Measurements from ENCODE around the gene COL9A2. TPM values are rescaled to one million over a fixed set of nuclear protein-coding genes. Genes with fewer than 3 reads are reported as not detected.

COL9A2 gene
- total RNA-seq, 1 donor from 2014 or later = 2.1 TPM

DNA sequence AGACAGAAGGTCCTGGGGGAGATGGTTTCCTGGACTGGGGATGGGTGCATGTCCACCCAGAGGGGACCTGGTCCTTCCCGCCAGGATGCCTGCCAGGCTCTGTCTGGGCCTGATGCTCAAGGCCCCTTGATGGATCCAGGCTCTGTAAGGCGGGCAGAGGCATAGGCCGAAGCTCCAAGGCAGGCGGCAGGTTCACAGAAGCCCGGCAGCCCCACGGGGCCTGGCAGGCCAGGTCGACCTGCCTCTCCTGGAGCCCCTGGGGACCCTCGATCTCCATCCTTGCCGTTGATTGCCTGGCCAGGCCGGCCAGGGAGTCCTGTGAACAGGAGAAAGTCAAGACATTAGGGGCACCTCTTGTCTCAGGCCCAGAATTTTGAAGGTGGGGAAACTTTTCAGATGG lies 16.0 kb downstream of the COL9A2 start:
- Mint-ChIP-seq H3K9me3 (ENCODE audit: unreplicated experiment) (no peaks in the 10 kb centered on the region), H3K36me3 (ENCODE audit: unreplicated experiment) (no peaks in the 10 kb centered on the region), H3K27me3 (ENCODE audit: unreplicated experiment) (no peaks in the 10 kb centered on the region), H3K4me3 (ENCODE audit: unreplicated experiment) (no peak overlapping the region), H3K4me1 (ENCODE audit: unreplicated experiment) (no peaks in the 10 kb centered on the region), H3K27ac (ENCODE audit: unreplicated experiment) (no peak overlapping the region)
- peak; percentile 81 for DNase-seq (ENCODE audit: extremely low spot score, unreplicated experiment)
- TF ChIP-seq, protein P1, sequence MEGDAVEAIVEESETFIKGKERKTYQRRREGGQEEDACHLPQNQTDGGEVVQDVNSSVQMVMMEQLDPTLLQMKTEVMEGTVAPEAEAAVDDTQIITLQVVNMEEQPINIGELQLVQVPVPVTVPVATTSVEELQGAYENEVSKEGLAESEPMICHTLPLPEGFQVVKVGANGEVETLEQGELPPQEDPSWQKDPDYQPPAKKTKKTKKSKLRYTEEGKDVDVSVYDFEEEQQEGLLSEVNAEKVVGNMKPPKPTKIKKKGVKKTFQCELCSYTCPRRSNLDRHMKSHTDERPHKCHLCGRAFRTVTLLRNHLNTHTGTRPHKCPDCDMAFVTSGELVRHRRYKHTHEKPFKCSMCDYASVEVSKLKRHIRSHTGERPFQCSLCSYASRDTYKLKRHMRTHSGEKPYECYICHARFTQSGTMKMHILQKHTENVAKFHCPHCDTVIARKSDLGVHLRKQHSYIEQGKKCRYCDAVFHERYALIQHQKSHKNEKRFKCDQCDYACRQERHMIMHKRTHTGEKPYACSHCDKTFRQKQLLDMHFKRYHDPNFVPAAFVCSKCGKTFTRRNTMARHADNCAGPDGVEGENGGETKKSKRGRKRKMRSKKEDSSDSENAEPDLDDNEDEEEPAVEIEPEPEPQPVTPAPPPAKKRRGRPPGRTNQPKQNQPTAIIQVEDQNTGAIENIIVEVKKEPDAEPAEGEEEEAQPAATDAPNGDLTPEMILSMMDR (IDR thresholded peaks at IDR 0.05) = no peak

DNA sequence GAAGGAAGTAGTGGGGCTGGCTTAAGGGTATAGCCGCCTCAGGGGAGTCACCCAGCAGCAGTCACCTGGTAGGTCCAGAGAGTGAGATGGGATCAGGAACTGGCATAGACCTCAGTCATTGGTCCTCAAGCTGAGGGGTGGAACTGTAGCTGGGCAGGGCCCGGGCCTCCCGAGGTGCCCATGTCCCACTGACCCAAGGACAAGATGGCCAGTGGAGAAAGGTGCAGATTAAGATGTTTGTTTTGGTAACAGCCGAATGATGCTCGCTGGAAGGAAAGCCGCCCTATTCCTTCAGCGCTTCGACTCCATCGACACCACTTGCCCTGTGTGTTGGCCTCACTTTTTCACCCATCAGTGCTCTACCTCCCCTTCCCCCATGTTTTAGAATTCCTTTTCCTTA lies 16.4 kb downstream of the COL9A2 start:
- no peaks in the 10 kb centered on the region for H3K9me3 Mint-ChIP-seq (ENCODE audit: unreplicated experiment)
- no peaks in the 10 kb centered on the region for H3K27me3 Mint-ChIP-seq (ENCODE audit: unreplicated experiment)
- H3K4me1 Mint-ChIP-seq (ENCODE audit: unreplicated experiment) = no peaks in the 10 kb centered on the region
- peak; percentile 62 for DNase-seq (ENCODE audit: extremely low spot score, unreplicated experiment)
- H3K4me3 Mint-ChIP-seq (ENCODE audit: unreplicated experiment) = no peak overlapping the region
- H3K36me3 Mint-ChIP-seq (ENCODE audit: unreplicated experiment) = no peaks in the 10 kb centered on the region
- no peak overlapping the region for H3K27ac Mint-ChIP-seq (ENCODE audit: unreplicated experiment)
- TF ChIP-seq, protein P1 (IDR thresholded peaks at IDR 0.05) = no peak

DNA sequence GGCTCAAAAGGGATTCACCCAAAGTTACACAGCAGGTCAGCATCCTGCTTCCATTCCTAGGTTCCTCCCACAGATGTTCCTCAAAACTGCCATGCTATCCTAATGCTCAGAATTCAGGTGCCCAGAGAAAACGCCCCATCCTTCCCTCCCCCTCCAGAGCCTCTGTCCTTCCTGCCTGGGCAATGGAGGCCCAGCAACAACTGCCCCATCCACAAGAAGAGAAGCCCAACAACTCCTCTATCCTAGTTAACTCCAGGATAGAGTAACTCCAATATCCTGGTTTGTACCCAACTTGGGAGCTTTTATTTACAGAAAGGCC lies 16.9 kb downstream of the COL9A2 start:
- Mint-ChIP-seq H3K4me1 (ENCODE audit: unreplicated experiment) (no peaks in the 10 kb centered on the region), H3K9me3 (ENCODE audit: unreplicated experiment) (no peaks in the 10 kb centered on the region)

DNA sequence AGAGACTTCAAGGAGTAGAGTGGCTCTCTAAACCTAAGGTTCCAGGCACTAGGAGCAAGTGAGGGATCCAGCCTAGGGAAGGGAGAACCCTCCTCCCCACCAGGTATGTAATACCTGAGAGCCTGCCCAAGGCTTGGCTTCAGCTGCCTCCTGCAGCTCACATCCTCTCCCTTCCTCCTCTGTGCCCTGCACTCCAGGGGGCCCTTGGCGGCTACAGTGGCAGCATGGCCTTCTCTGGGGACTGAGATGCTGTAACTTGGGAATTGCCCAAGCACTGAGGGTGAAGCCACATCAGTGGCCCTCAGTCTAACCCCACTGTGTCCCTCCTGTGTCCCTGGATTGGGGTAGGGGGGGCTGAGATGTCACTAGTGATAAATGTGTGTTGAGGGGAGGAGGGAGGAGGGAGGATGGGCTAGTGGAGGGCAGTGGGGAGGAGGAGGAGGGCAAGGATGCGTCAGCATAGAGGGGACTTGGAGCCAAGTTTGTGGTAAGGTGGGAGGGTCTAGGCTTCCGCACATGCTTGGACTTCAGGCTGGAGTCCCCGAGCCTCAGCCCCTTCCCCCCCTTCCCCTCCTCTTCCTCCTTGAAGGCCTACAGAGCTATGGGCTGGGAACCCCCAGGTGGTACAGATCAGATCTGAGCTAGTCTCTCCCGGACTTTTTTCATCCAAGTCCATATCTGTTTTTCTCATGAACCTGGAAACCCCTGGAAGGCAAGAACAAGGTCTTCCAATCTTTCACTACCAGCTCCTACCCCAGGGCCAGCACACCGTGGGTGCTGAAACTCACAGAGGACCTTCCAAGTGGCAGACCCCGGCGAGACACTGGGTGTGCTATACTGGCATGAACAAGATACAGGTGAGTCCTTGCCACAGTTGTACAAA lies 17.5 kb downstream of the COL9A2 start:
- Mint-ChIP-seq H3K36me3 (ENCODE audit: unreplicated experiment) (peaks cover 2% of the 10 kb centered on the region), H3K27me3 (ENCODE audit: unreplicated experiment) (no peaks in the 10 kb centered on the region)

More for the DNA sequence above, 16.9 kb downstream of the COL9A2 start:
- no peaks in the 10 kb centered on the region for H3K36me3 Mint-ChIP-seq (ENCODE audit: unreplicated experiment)
- H3K4me3 Mint-ChIP-seq (ENCODE audit: unreplicated experiment) = no peak overlapping the region
- no peaks in the 10 kb centered on the region for H3K27me3 Mint-ChIP-seq (ENCODE audit: unreplicated experiment)
- peak; percentile 23 for DNase-seq (ENCODE audit: extremely low spot score, unreplicated experiment)
- H3K27ac Mint-ChIP-seq (ENCODE audit: unreplicated experiment) = no peak overlapping the region
- TF ChIP-seq, protein P1 (IDR thresholded peaks at IDR 0.05) = no peak

GRCh38 chr1:40291293-40291692 lies 25.8 kb downstream of the COL9A2 start:
- peaks cover 52% of the 10 kb centered on the region for H3K36me3 Mint-ChIP-seq (ENCODE audit: unreplicated experiment)
- H3K9me3 Mint-ChIP-seq (ENCODE audit: unreplicated experiment) = no peaks in the 10 kb centered on the region
- H3K27ac Mint-ChIP-seq (ENCODE audit: unreplicated experiment) = no peak overlapping the region
- no peaks in the 10 kb centered on the region for H3K27me3 Mint-ChIP-seq (ENCODE audit: unreplicated experiment)
- no peaks in the 10 kb centered on the region for H3K4me1 Mint-ChIP-seq (ENCODE audit: unreplicated experiment)
- TF ChIP-seq, protein P1 (IDR thresholded peaks at IDR 0.05) = no peak
- no peak overlapping the region for H3K4me3 Mint-ChIP-seq (ENCODE audit: unreplicated experiment)
- DNase-seq (ENCODE audit: extremely low spot score, unreplicated experiment) = peak; percentile 3

More for the DNA sequence above, 17.5 kb downstream of the COL9A2 start:
- H3K9me3 Mint-ChIP-seq (ENCODE audit: unreplicated experiment) = no peaks in the 10 kb centered on the region
- no peak overlapping the region for H3K4me3 Mint-ChIP-seq (ENCODE audit: unreplicated experiment)
- no peaks in the 10 kb centered on the region for H3K4me1 Mint-ChIP-seq (ENCODE audit: unreplicated experiment)
- TF ChIP-seq, protein P1 (IDR thresholded peaks at IDR 0.05) = no peak
- H3K27ac Mint-ChIP-seq (ENCODE audit: unreplicated experiment) = no peak overlapping the region
- DNase-seq (ENCODE audit: extremely low spot score, unreplicated experiment) = peak; percentile 73

All from osteocyte (in vitro differentiated cells).